Thyroid gland (tissue), 4 donors: ENCODE data around the gene FBXO3.

Experiments used
- POLR2A ChIP-seq, 2 donors: fragments of 450-650 bp; IDR thresholded peaks; one replicate each; pipeline ENCODE4 v1.6.1; 2017; ENCODE audit warnings: antibody characterized with exemption in 2 of 2, mild to moderate bottlenecking in 2 of 2, moderate library complexity in 1 of 2
- TF ChIP-seq, protein P1 (sequence below), 6 experiments: fragments of 200-600 bp in 3 of 6; fragments of 450-650 bp in 3 of 6; sonication (generic) in 3 of 6; IDR thresholded peaks; one replicate each; pipeline ENCODE4 v1.5.1; 2016 to 2019; ENCODE audit warnings: antibody characterized with exemption in 6 of 6, mild to moderate bottlenecking in 2 of 6, inconsistent platforms in 1 of 6, moderate library complexity in 1 of 6

DNA sequence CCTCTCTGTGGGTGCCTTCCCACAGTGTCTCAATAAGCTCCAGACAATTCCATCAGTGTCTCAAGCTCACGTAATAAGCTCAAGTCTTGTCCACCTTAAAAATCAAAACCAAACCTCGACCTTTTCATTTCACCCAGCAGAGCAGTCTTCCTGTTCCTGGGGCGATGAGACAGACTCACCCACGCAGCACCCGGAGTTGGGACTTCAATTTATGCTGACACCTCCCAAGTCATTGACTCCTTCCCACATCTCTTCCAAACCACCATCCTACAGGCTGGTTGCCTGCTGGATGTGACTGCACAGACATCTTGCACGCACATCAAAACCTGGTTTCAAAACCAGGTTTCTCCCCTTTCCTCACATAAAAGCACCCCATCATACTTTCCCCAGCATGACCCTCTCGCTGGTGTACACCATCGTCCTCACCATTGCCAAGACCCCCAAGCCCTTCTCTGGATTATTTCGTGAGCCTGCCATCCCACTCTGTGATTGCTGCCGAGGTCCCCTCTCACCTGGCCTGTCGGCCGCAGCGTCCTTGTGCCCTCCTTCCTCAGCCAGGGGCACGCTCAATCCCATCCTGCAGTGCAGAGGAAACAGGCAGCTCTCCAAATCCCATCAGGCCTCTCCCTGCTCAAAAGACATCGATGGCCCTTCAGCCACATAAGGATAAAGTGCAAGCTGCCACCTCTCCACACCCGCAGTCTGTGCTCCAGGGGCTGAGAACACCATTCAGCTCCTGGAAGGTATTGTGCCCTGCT is 45.1 kb upstream of the FBXO3 start:
- TF ChIP-seq POLR2A (IDR thresholded peaks at IDR 0.05) = no peak
- TF ChIP-seq, protein P1, sequence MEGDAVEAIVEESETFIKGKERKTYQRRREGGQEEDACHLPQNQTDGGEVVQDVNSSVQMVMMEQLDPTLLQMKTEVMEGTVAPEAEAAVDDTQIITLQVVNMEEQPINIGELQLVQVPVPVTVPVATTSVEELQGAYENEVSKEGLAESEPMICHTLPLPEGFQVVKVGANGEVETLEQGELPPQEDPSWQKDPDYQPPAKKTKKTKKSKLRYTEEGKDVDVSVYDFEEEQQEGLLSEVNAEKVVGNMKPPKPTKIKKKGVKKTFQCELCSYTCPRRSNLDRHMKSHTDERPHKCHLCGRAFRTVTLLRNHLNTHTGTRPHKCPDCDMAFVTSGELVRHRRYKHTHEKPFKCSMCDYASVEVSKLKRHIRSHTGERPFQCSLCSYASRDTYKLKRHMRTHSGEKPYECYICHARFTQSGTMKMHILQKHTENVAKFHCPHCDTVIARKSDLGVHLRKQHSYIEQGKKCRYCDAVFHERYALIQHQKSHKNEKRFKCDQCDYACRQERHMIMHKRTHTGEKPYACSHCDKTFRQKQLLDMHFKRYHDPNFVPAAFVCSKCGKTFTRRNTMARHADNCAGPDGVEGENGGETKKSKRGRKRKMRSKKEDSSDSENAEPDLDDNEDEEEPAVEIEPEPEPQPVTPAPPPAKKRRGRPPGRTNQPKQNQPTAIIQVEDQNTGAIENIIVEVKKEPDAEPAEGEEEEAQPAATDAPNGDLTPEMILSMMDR (IDR thresholded peaks at IDR 0.05) = no peak
